Tibial nerve (tissue), 4 donors: Measurements from ENCODE around the gene GRID1. TPM values are rescaled to one million over a fixed set of nuclear protein-coding genes. Genes with fewer than 3 reads are reported as not detected.

Experiments
- DNase-seq, 2 donors: peaks; one replicate each; pipeline ENCODE4 v3.0.0-alpha.2; 2019; ENCODE audit warnings: low spot score in 2 of 2
- H3K27ac ChIP-seq, 4 donors: fragments of 200-600 bp; sonication (generic) in 3 of 4; one replicate each; pipeline ENCODE4 v1.5.1; 2017 to 2019; ENCODE audit warnings: mild to moderate bottlenecking in 1 of 4
- H3K27me3 ChIP-seq, 2 donors: fragments of 200-600 bp; sonication (generic) in 1 of 2; one replicate each; pipeline versions ENCODE4 v1.5.1 to v1.6.0; 2017 to 2019
- H3K36me3 ChIP-seq, 3 donors: fragments of 200-600 bp; sonication (generic); one replicate each; pipeline ENCODE4 v1.5.1; 2018 to 2019
- H3K4me1 ChIP-seq, 4 donors: fragments of 200-600 bp; sonication (generic) in 3 of 4; one replicate each; pipeline ENCODE4 v1.5.1; 2017 to 2019
- H3K4me3 ChIP-seq, 4 donors: fragments of 200-600 bp; sonication (generic) in 3 of 4; one replicate each; pipeline ENCODE4 v1.5.1; 2017 to 2019; ENCODE audit warnings: mild to moderate bottlenecking in 1 of 4, moderate library complexity in 1 of 4
- H3K9me3 ChIP-seq, 4 donors: fragments of 200-600 bp; sonication (generic) in 3 of 4; one replicate each; pipeline ENCODE4 v1.5.1; 2017 to 2019
- CTCF ChIP-seq, 5 experiments: fragments of 200-600 bp in 3 of 5; fragments of 450-650 bp in 2 of 5; sonication (generic) in 3 of 5; IDR thresholded peaks; one replicate each; pipeline ENCODE4 v1.5.1; 2016 to 2019; ENCODE audit warnings: antibody characterized with exemption in 5 of 5, mild to moderate bottlenecking in 3 of 5, moderate library complexity in 2 of 5
- EP300 ChIP-seq, 2 donors: sonication (generic); formaldehyde crosslinking; IDR thresholded peaks; one replicate each; pipeline ENCODE4 v1.6.1; 2017; ENCODE audit warnings: antibody characterized with exemption in 2 of 2, mild to moderate bottlenecking in 1 of 2
- POLR2A ChIP-seq, 2 donors: fragments of 450-650 bp; IDR thresholded peaks; one replicate each; pipeline ENCODE4 v1.6.1; 2017; ENCODE audit warnings: antibody characterized with exemption in 2 of 2, mild to moderate bottlenecking in 2 of 2, moderate library complexity in 2 of 2
- WGBS, 2 donors: methylation state at CpG; one replicate each; pipeline ENCODE4 v1.1.5; 2018; 5-methylcytosine and 5-hydroxymethylcytosine counted together
- total RNA-seq, 4 donors: library from RNA; depleted of rRNA; stranded (reverse); fragments of >200 nt; gene quantifications; one replicate each; pipeline ENCODE4 v1.1.0, GENCODE V29; 2016

Gene GRID1
- total RNA-seq, 4 donors from 2014 or later: 7.7 to 16.3 (median 10.5) TPM

- H3K36me3 ChIP-seq: no peaks in the 10 kb centered on the region
- no peak overlapping the region for H3K27ac ChIP-seq
- peaks cover 0 to 12% of the 10 kb centered on the region in 2 donors for H3K27me3 ChIP-seq
- no peak overlapping the region for H3K4me3 ChIP-seq
- 51 to 63% methylated on average over 6 of the region's 6 CpGs for WGBS, 2 donors
- no peak for DNase-seq
- TF ChIP-seq POLR2A (IDR thresholded peaks at IDR 0.05): no peak
- TF ChIP-seq CTCF (IDR thresholded peaks at IDR 0.05): no peak
- TF ChIP-seq EP300 (IDR thresholded peaks at IDR 0.05): no peak
- H3K4me1 ChIP-seq: peaks cover 0 to 37% (median 27%) of the 10 kb centered on the region in 4 donors
- H3K9me3 ChIP-seq: no peaks in the 10 kb centered on the region
Observed at GRCh38 chr10:86403183-86403797, 36.7 kb upstream of the GRID1 start.

GRCh38 chr10:86402283-86402941 lies 35.8 kb upstream of the GRID1 start:
- H3K27me3 ChIP-seq: peaks cover 0 to 12% of the 10 kb centered on the region in 2 donors
- TF ChIP-seq POLR2A (IDR thresholded peaks at IDR 0.05): no peak
- TF ChIP-seq EP300 (IDR thresholded peaks at IDR 0.05): no peak
- TF ChIP-seq CTCF (IDR thresholded peaks at IDR 0.05): no peak
- no peak overlapping the region for H3K4me3 ChIP-seq
- no peak for DNase-seq
- peaks cover 0 to 37% (median 27%) of the 10 kb centered on the region in 4 donors for H3K4me1 ChIP-seq
- no peaks in the 10 kb centered on the region for H3K36me3 ChIP-seq
- no peaks in the 10 kb centered on the region for H3K9me3 ChIP-seq
- H3K27ac ChIP-seq: no peak overlapping the region
- WGBS, 2 donors: 8 to 27% methylated on average over 18 of the region's 18 CpGs

- TF ChIP-seq CTCF (IDR thresholded peaks at IDR 0.05): no peak
- TF ChIP-seq POLR2A (IDR thresholded peaks at IDR 0.05): no peak
- TF ChIP-seq EP300 (IDR thresholded peaks at IDR 0.05): no peak
- no peaks in the 10 kb centered on the region for H3K36me3 ChIP-seq
- H3K4me3 ChIP-seq: peak overlapping the region; percentile 42 to 75 (median 63)
- 8 to 11% methylated on average over 27 of the region's 27 CpGs for WGBS, 2 donors
- H3K27me3 ChIP-seq: peaks cover 0 to 12% of the 10 kb centered on the region in 2 donors
- peaks cover 0 to 37% (median 27%) of the 10 kb centered on the region in 4 donors for H3K4me1 ChIP-seq
- no peak for DNase-seq
- H3K27ac ChIP-seq: peak overlapping the region in 3 of 4 donors; percentile 62 to 78 (median 71)
- no peaks in the 10 kb centered on the region for H3K9me3 ChIP-seq
Observed at GRCh38 chr10:86401588-86402282, 35.1 kb upstream of the GRID1 start.

GRCh38 chr10:86400705-86401587 lies 34.4 kb upstream of the GRID1 start:
- 2% methylated on average over 58 to 71 of the region's 76 CpGs for WGBS, 2 donors
- Histone ChIP-seq H3K36me3 (no peaks in the 10 kb centered on the region), H3K9me3 (no peaks in the 10 kb centered on the region), H3K27ac (peak overlapping the region in 3 of 4 donors; percentile 62 to 78 (median 71)), H3K4me1 (peaks cover 0 to 37% (median 27%) of the 10 kb centered on the region in 4 donors), H3K4me3 (peak overlapping the region; percentile 42 to 75 (median 63)), H3K27me3 (peaks cover 0 to 12% of the 10 kb centered on the region in 2 donors)
- no peak for DNase-seq
- TF ChIP-seq POLR2A (IDR thresholded peaks at IDR 0.05) (no peak), CTCF (IDR thresholded peaks at IDR 0.05) (peak in 2 of 5 experiments; percentile 18 to 20), EP300 (IDR thresholded peaks at IDR 0.05) (no peak)
